Fibroblast of pulmonary artery (primary cell): ENCODE results near the gene CCDC74A.
A peak's percentile ranks its signal among the peaks of the same experiment; 100 is the strongest.
"Not testable (repeated sequence)": the region's sequence is repeated elsewhere in the genome, so short reads cannot be mapped to it uniquely, and the experiment has no call there.

Experiments used
- DNase-seq: peaks from one replicate; pipeline ENCODE4 v3.0.0-alpha.2; 2010; ENCODE audit warnings: low read depth
- H3K4me3 ChIP-seq: replicated peaks from 2 replicates; pipeline ENCODE4 v1.5.1; 2011; ENCODE audit warnings: low read depth, mild to moderate bottlenecking, control low read depth, low read length, moderate library complexity
- TF ChIP-seq, protein P1 (sequence below): IDR thresholded peaks from 2 replicates; pipeline ENCODE4 v1.5.1; 2011; ENCODE audit warnings: mild to moderate bottlenecking, control low read depth, low read length, inconsistent platforms; ENCODE audit errors: missing control alignments

The CCDC74A gene

GRCh38 chr2:131516011-131516410 is 11.7 kb upstream of the CCDC74A start:
- TF ChIP-seq, protein P1, sequence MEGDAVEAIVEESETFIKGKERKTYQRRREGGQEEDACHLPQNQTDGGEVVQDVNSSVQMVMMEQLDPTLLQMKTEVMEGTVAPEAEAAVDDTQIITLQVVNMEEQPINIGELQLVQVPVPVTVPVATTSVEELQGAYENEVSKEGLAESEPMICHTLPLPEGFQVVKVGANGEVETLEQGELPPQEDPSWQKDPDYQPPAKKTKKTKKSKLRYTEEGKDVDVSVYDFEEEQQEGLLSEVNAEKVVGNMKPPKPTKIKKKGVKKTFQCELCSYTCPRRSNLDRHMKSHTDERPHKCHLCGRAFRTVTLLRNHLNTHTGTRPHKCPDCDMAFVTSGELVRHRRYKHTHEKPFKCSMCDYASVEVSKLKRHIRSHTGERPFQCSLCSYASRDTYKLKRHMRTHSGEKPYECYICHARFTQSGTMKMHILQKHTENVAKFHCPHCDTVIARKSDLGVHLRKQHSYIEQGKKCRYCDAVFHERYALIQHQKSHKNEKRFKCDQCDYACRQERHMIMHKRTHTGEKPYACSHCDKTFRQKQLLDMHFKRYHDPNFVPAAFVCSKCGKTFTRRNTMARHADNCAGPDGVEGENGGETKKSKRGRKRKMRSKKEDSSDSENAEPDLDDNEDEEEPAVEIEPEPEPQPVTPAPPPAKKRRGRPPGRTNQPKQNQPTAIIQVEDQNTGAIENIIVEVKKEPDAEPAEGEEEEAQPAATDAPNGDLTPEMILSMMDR = no peak
- no peak overlapping the region for H3K4me3 ChIP-seq
- DNase-seq = no peak

DNA sequence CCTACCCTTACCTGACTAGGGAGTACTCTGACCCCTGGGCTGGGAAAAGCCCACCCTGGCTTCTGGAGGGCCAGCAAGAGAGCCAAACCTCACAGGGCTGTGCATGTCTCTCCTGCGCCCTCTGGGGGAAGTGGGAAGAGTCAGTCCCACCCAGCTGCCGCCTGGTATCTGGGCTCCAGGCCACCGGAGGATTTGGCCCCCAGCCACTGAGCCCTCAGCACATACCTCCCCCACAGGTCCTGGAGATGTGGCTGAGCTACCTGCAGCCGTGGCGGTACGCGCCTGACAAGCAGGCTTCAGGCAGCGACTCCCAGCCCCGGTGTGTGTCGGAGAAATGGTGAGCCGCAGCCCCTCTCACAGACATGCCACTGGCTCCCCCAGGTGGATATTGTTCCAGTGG is 11.1 kb upstream of the CCDC74A start:
- DNase-seq = peak; percentile 23
- TF ChIP-seq, protein P1 = peak; percentile 34
- not testable (repeated sequence) for H3K4me3 ChIP-seq

DNA sequence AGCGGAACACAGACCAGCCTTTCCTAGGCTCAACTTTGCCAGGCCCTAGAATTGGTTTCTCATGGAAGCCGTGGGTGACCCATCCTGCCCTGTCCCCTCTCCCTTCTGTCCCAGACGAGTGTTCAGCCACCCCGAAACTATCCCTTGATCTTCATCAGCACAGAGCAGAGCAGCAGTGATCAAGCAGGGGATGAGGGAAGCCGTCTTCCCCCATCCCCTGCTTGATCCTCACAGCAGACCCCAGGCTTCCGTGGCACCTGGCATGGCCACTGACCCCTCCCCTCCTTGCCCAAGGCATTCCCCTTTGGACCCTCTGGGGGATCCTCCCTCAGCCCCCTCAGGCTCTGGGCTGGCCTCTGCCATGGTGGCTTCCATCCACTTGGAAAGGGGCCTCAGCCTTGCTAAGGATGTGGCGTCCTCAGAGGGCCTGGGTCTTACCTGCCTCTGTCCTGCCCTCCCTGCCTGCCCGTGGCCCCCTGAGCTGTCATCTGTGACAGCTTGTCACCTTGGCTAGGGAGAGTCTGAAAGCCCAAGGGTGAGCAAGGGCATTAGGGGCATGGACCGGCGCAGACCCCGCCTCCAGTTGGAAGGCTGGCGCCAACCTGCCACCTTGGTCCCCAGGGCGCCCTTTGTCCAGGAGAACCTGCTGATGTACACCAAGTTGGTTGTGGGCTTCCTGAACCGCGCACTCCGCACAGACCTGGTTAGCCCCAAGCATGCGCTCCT is 10.4 kb upstream of the CCDC74A start:
- H3K4me3 ChIP-seq = no peak overlapping the region
- DNase-seq = no peak
- TF ChIP-seq, protein P1 = no peak

GRCh38 chr2:131517856-131518255 is 9.8 kb upstream of the CCDC74A start:
- not testable (repeated sequence) for H3K4me3 ChIP-seq, DNase-seq

DNA sequence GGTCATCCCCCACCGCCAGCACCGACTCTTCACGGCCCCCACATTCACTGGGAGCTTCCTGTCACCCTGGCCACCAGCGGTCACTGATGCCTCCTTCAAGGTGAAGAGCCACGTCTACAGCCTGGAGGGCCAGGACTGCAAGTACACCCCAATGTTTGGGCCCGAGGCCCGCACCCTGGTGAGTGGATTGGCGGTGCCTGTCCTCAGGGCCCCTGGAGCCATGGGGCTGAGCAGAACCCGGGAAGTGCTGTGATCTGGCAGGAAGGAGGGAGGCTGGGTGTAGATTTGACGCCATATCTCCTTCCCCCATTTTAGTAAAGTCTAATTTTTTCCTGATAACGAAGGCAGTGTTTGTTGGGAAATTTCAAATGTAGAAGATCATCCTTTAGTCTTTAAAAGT is 9.2 kb upstream of the CCDC74A start:
- not testable (repeated sequence) for DNase-seq

GRCh38 chr2:131519466-131519865 is 8.2 kb upstream of the CCDC74A start:
- H3K4me3 ChIP-seq = no peak overlapping the region
- TF ChIP-seq, protein P1 = no peak

More for the DNA sequence above, 9.2 kb upstream of the CCDC74A start:
- H3K4me3 ChIP-seq = not testable (repeated sequence)

GRCh38 chr2:131519871-131520470 is 7.7 kb upstream of the CCDC74A start:
- DNase-seq, H3K4me3 ChIP-seq: not testable (repeated sequence)

More at GRCh38 chr2:131519466-131519865, 8.2 kb upstream of the CCDC74A start:
- no peak for DNase-seq

DNA sequence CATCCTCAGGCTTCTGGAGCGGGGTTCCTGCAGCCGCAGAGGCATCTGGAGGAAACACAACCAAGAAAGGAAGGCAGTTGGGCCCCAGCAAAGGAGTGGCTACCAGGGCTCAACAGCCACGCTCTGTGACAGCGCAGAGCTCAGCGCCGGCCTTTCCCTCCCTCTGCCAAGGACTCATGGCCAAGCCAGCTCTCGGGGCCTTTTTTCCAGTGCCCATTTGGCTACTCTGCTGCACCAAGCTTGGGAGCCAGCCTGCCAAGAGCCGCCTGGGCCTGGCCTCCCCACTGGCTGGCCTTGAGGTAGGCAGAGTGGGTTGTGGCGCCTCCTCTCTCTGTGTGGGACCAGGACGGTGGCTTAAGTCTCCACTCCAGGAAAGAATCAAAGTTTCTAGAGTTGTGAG is 7.2 kb upstream of the CCDC74A start:
- DNase-seq = no peak
- H3K4me3 ChIP-seq = no peak overlapping the region
- TF ChIP-seq, protein P1 = no peak

GRCh38 chr2:131521524-131521923 is 6.2 kb upstream of the CCDC74A start:
- not testable (repeated sequence) for DNase-seq

More at GRCh38 chr2:131521524-131521923, 6.2 kb upstream of the CCDC74A start:
- not testable (repeated sequence) for H3K4me3 ChIP-seq
